ENCODE results near the gene HECTD2.

DNA sequence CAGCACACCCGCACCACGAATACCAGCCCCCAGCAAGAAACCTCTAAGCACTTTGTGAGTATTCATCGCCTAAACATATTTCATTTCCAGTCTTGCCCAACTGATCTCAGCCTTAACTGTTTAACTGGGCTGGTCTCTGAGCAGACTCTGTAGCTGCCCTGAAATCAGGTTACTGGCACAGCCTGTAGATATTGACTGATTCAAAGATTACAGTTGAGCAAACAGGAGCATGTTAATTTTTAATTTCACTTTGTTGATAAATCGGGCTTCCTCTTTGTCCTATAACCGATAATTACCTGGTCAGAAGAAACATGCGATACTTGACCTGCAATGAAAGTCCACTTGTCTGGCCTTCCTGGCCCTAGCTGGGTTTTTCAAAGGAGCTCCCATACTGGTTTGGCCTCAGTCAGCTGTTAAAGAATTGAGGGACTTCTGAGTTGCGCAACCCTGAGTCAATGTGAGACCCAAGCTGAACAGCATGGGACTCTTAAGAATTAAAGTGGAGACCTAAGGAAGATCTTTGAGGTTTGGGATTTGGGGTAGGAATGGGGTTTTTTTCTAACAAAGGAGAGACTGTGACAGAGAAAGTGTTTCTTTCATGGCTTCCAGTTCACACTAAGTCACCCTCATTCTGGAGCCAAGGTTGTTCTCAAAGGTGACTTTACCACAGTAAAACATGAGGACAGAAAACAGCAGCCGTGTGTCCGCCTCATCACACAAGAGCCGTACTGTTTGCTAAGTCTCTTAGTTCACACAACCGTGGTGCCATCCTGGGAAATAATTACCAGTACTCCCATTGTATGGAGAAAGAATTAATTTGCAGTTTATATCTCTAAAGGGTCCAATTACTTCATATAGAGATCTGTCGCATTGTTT is 146.8 kb downstream of the HECTD2 start:
- TF ChIP-seq, protein P1, sequence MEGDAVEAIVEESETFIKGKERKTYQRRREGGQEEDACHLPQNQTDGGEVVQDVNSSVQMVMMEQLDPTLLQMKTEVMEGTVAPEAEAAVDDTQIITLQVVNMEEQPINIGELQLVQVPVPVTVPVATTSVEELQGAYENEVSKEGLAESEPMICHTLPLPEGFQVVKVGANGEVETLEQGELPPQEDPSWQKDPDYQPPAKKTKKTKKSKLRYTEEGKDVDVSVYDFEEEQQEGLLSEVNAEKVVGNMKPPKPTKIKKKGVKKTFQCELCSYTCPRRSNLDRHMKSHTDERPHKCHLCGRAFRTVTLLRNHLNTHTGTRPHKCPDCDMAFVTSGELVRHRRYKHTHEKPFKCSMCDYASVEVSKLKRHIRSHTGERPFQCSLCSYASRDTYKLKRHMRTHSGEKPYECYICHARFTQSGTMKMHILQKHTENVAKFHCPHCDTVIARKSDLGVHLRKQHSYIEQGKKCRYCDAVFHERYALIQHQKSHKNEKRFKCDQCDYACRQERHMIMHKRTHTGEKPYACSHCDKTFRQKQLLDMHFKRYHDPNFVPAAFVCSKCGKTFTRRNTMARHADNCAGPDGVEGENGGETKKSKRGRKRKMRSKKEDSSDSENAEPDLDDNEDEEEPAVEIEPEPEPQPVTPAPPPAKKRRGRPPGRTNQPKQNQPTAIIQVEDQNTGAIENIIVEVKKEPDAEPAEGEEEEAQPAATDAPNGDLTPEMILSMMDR (IDR thresholded peaks at IDR 0.05; ENCODE audit: insufficient read depth, low read length), result no peak
- TF ChIP-seq, protein P2, sequence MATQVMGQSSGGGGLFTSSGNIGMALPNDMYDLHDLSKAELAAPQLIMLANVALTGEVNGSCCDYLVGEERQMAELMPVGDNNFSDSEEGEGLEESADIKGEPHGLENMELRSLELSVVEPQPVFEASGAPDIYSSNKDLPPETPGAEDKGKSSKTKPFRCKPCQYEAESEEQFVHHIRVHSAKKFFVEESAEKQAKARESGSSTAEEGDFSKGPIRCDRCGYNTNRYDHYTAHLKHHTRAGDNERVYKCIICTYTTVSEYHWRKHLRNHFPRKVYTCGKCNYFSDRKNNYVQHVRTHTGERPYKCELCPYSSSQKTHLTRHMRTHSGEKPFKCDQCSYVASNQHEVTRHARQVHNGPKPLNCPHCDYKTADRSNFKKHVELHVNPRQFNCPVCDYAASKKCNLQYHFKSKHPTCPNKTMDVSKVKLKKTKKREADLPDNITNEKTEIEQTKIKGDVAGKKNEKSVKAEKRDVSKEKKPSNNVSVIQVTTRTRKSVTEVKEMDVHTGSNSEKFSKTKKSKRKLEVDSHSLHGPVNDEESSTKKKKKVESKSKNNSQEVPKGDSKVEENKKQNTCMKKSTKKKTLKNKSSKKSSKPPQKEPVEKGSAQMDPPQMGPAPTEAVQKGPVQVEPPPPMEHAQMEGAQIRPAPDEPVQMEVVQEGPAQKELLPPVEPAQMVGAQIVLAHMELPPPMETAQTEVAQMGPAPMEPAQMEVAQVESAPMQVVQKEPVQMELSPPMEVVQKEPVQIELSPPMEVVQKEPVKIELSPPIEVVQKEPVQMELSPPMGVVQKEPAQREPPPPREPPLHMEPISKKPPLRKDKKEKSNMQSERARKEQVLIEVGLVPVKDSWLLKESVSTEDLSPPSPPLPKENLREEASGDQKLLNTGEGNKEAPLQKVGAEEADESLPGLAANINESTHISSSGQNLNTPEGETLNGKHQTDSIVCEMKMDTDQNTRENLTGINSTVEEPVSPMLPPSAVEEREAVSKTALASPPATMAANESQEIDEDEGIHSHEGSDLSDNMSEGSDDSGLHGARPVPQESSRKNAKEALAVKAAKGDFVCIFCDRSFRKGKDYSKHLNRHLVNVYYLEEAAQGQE (IDR thresholded peaks at IDR 0.05; ENCODE audit: insufficient replicate concordance, low read depth), result no peak
- no peak for TF ChIP-seq SPI1 (IDR thresholded peaks at IDR 0.05; ENCODE audit: borderline replicate concordance, low read depth)
- TF ChIP-seq POLR2AphosphoS5 (IDR thresholded peaks at IDR 0.05; ENCODE audit: low read depth), result no peak

All from HL-60 (cell line).